GM23338 (cell line): Measurements from ENCODE around the gene EYS. TPM values are rescaled to one million over a fixed set of nuclear protein-coding genes. Genes with fewer than 3 reads are reported as not detected.

Experiments
- ATAC-seq: fragments of 200-7000 bp; cut with Tn5 transposase; 3 replicates; pipeline ENCODE4 v1.9.1; 2020
- DNase-seq: peaks from one replicate; pipeline ENCODE4 v3.0.0-alpha.2; 2015; ENCODE audit warnings: low spot score
- H2AFZ ChIP-seq: fragments of 200-600 bp; sonication (generic); 2 replicates; pipeline ENCODE4 v1.8.0; 2016; ENCODE audit warnings: antibody characterized with exemption, mild to moderate bottlenecking, moderate library complexity
- H3F3A ChIP-seq: fragments of 200-600 bp; sonication (generic); replicated peaks from 2 replicates; pipeline ENCODE4 v1.8.0; 2017; ENCODE audit warnings: antibody characterized with exemption, mixed run types, low read depth
- H3K27ac ChIP-seq: fragments of 200-600 bp; sonication (generic); 2 replicates; pipeline ENCODE4 v1.6.1; 2016; ENCODE audit warnings: low read depth
- H3K27me3 ChIP-seq: fragments of 200-600 bp; sonication (generic); 2 replicates; pipeline ENCODE4 v1.8.0; 2016; ENCODE audit warnings: mild to moderate bottlenecking, mixed run types, moderate library complexity; ENCODE audit not compliant: insufficient read depth
- H3K36me3 ChIP-seq: fragments of 200-600 bp; sonication (generic); 2 replicates; pipeline ENCODE4 v1.8.0; 2016; ENCODE audit warnings: mild to moderate bottlenecking; ENCODE audit not compliant: insufficient read depth
- H3K4me1 ChIP-seq: fragments of 200-600 bp; sonication (generic); 2 replicates; pipeline ENCODE4 v1.8.0; 2016; ENCODE audit warnings: mild to moderate bottlenecking, moderate library complexity; ENCODE audit not compliant: insufficient read depth
- H3K4me2 ChIP-seq: fragments of 200-600 bp; sonication (generic); 2 replicates; pipeline ENCODE4 v1.7.1; 2017; ENCODE audit warnings: mixed run types
- H3K4me3 ChIP-seq: fragments of 200-600 bp; sonication (generic); 2 replicates; pipeline ENCODE4 v1.6.1; 2016; ENCODE audit warnings: mixed run types
- H3K79me2 ChIP-seq: fragments of 200-600 bp; sonication (generic); replicated peaks from 2 replicates; pipeline ENCODE4 v1.8.0; 2017; ENCODE audit warnings: mild to moderate bottlenecking; ENCODE audit not compliant: insufficient read depth
- H3K9me2 ChIP-seq: fragments of 200-600 bp; sonication (generic); 2 replicates; pipeline ENCODE4 v1.8.0; 2017; ENCODE audit not compliant: insufficient read depth
- H4K20me1 ChIP-seq: fragments of 200-600 bp; sonication (generic); replicated peaks from 2 replicates; pipeline ENCODE4 v1.8.0; 2017; ENCODE audit warnings: mild to moderate bottlenecking; ENCODE audit not compliant: insufficient read depth
- H3K27ac Mint-ChIP-seq: 2 replicates; pipeline ENCODE4 v1.8.0; 2020; ENCODE audit warnings: inconsistent platforms, mild to moderate bottlenecking, moderate library complexity, mixed read lengths
- H3K27me3 Mint-ChIP-seq: 3 replicates; pipeline ENCODE4 v1.8.0; 2022; ENCODE audit warnings: low read depth, mild to moderate bottlenecking, moderate library complexity, mixed read lengths, inconsistent platforms; ENCODE audit not compliant: insufficient read depth, poor library complexity
- H3K36me3 Mint-ChIP-seq: 3 replicates; pipeline ENCODE4 v1.8.0; 2021; ENCODE audit warnings: low read depth, mild to moderate bottlenecking, inconsistent platforms, moderate library complexity, mixed read lengths
- H3K4me1 Mint-ChIP-seq: 3 replicates; pipeline ENCODE4 v1.8.0; 2020; ENCODE audit warnings: mild to moderate bottlenecking, inconsistent platforms, mixed read lengths
- H3K4me3 Mint-ChIP-seq: 3 replicates; pipeline ENCODE4 v1.8.0; 2021; ENCODE audit warnings: moderate library complexity, mild to moderate bottlenecking, inconsistent platforms, mixed read lengths
- H3K9me3 Mint-ChIP-seq: 3 replicates; pipeline ENCODE4 v1.8.0; 2020; ENCODE audit warnings: moderate library complexity, mild to moderate bottlenecking, inconsistent platforms, mixed read lengths
- CREB1 ChIP-seq: fragments of 250-450 bp; sonication (Bioruptor Pico); IDR thresholded peaks from 2 replicates; pipeline ENCODE4 v1.5.0; 2020; ENCODE audit warnings: low read depth, mild to moderate bottlenecking, moderate library complexity
- EZH2 ChIP-seq: fragments of 200-600 bp; sonication (generic); IDR thresholded peaks from one replicate; pipeline ENCODE4 v1.8.0; 2017; ENCODE audit warnings: antibody characterized with exemption, mild to moderate bottlenecking, low read depth; ENCODE audit not compliant: unreplicated experiment
- EZH2phosphoT487 ChIP-seq: fragments of 200-600 bp; sonication (generic); IDR thresholded peaks from one replicate; pipeline ENCODE4 v1.8.1; 2018; ENCODE audit warnings: antibody characterized with exemption; ENCODE audit not compliant: unreplicated experiment
- JUNB ChIP-seq: IDR thresholded peaks from one replicate; pipeline ENCODE4 v1.6.1; 2016; ENCODE audit warnings: antibody characterized with exemption; ENCODE audit not compliant: unreplicated experiment
- NANOG ChIP-seq: IDR thresholded peaks from 2 replicates; pipeline ENCODE4 v1.6.1; 2016; ENCODE audit warnings: antibody characterized with exemption, borderline replicate concordance
- STAT1 ChIP-seq: IDR thresholded peaks from one replicate; pipeline ENCODE4 v1.6.1; 2016; ENCODE audit warnings: antibody characterized with exemption; ENCODE audit not compliant: unreplicated experiment
- ZNF114 ChIP-seq: fragments of 250-450 bp; sonication (Bioruptor Pico); IDR thresholded peaks from 2 replicates; pipeline ENCODE4 v1.5.0; 2020; ENCODE audit warnings: mild to moderate bottlenecking, moderate library complexity
- ZNF331 ChIP-seq: fragments of 250-450 bp; sonication (Bioruptor Pico); IDR thresholded peaks from 2 replicates; pipeline ENCODE4 v1.5.0; 2020; ENCODE audit warnings: low read depth, mild to moderate bottlenecking, moderate library complexity
- polyA plus RNA-seq: library from polyadenylated mRNA; unstranded; fragments of >200 nt; fragmentation: Nextera tagmentation; extraction: Ambion mirVana; gene quantifications from 2 replicates; pipeline ENCODE4 v1.2.1, GENCODE V29; 2016
- total RNA-seq: library from RNA; depleted of rRNA; stranded (reverse); fragments of >200 nt; shearing (Covaris generic); gene quantifications from 2 replicates; pipeline ENCODE4 v1.2.3, GENCODE V29; 2014
- TF ChIP-seq, protein P1 (sequence below): IDR thresholded peaks from one replicate; pipeline ENCODE4 v1.6.1; 2018; ENCODE audit warnings: antibody characterized with exemption; ENCODE audit not compliant: unreplicated experiment
- TF ChIP-seq, protein P2 (sequence below): fragments of 250-450 bp; sonication (Bioruptor Pico); IDR thresholded peaks from 2 replicates; pipeline ENCODE4 v1.5.0; 2020; ENCODE audit warnings: mild to moderate bottlenecking, moderate library complexity
- TF ChIP-seq, protein P3 (sequence below): IDR thresholded peaks from 2 replicates; pipeline ENCODE4 v1.6.1; 2016; ENCODE audit warnings: antibody characterized with exemption
- TF ChIP-seq, protein P4 (sequence below), 2 experiments: fragments of 200-600 bp in 1 of 2; sonication (generic) in 1 of 2; conservative IDR thresholded peaks; 2 replicates each; pipeline versions ENCODE4 v1.5.1 to v1.6.1; 2016 to 2017; ENCODE audit warnings: antibody characterized with exemption in 2 of 2, low read depth in 2 of 2, mild to moderate bottlenecking in 2 of 2, moderate library complexity in 1 of 2

The EYS gene
- total and polyA plus RNA-seq, 2 experiments from 2014 or later: 0.38 to 0.52 TPM

DNA sequence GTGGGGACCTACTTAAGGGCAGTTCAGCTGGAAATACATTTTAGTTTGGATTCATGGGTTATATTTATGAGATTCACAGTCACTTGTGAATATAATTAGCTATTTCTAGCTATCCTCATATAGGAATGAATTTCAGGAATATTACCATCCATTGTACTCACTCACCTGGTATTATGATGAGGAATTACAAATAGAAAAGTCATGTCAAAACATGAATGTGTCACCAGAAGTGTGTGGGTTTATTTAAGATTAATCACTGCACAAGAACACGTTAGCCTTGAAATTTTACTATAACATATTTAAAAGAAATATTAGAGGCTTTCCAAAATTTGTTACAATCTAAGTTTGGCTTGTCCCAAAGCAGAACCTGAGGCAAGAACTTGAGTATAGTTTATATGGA lies 1560.9 kb downstream of the EYS start:
- Histone ChIP-seq H3K27me3 (no peaks in the 10 kb centered on the region), H3K79me2 (no peaks in the 10 kb centered on the region), H4K20me1 (no peaks in the 10 kb centered on the region), H3K4me1 (no peaks in the 10 kb centered on the region), H3K9me2 (no peaks in the 10 kb centered on the region), H3K36me3 (no peaks in the 10 kb centered on the region), H3K4me3 (no peak overlapping the region), H3F3A (no peaks in the 10 kb centered on the region), H2AFZ (no peak overlapping the region), H3K4me2 (no peak overlapping the region), H3K27ac (no peak overlapping the region)
- no peak overlapping the region for H3K4me3 Mint-ChIP-seq
- ATAC-seq: no peak
- no peaks in the 10 kb centered on the region for H3K36me3 Mint-ChIP-seq
- TF ChIP-seq, protein P1, sequence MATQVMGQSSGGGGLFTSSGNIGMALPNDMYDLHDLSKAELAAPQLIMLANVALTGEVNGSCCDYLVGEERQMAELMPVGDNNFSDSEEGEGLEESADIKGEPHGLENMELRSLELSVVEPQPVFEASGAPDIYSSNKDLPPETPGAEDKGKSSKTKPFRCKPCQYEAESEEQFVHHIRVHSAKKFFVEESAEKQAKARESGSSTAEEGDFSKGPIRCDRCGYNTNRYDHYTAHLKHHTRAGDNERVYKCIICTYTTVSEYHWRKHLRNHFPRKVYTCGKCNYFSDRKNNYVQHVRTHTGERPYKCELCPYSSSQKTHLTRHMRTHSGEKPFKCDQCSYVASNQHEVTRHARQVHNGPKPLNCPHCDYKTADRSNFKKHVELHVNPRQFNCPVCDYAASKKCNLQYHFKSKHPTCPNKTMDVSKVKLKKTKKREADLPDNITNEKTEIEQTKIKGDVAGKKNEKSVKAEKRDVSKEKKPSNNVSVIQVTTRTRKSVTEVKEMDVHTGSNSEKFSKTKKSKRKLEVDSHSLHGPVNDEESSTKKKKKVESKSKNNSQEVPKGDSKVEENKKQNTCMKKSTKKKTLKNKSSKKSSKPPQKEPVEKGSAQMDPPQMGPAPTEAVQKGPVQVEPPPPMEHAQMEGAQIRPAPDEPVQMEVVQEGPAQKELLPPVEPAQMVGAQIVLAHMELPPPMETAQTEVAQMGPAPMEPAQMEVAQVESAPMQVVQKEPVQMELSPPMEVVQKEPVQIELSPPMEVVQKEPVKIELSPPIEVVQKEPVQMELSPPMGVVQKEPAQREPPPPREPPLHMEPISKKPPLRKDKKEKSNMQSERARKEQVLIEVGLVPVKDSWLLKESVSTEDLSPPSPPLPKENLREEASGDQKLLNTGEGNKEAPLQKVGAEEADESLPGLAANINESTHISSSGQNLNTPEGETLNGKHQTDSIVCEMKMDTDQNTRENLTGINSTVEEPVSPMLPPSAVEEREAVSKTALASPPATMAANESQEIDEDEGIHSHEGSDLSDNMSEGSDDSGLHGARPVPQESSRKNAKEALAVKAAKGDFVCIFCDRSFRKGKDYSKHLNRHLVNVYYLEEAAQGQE: no peak
- TF ChIP-seq JUNB: no peak
- no peak for TF ChIP-seq EZH2phosphoT487
- no peak for TF ChIP-seq NANOG
- no peak for TF ChIP-seq ZNF331 (CRISPR knock-in tag)
- no peak for TF ChIP-seq STAT1
- TF ChIP-seq, protein P2, sequence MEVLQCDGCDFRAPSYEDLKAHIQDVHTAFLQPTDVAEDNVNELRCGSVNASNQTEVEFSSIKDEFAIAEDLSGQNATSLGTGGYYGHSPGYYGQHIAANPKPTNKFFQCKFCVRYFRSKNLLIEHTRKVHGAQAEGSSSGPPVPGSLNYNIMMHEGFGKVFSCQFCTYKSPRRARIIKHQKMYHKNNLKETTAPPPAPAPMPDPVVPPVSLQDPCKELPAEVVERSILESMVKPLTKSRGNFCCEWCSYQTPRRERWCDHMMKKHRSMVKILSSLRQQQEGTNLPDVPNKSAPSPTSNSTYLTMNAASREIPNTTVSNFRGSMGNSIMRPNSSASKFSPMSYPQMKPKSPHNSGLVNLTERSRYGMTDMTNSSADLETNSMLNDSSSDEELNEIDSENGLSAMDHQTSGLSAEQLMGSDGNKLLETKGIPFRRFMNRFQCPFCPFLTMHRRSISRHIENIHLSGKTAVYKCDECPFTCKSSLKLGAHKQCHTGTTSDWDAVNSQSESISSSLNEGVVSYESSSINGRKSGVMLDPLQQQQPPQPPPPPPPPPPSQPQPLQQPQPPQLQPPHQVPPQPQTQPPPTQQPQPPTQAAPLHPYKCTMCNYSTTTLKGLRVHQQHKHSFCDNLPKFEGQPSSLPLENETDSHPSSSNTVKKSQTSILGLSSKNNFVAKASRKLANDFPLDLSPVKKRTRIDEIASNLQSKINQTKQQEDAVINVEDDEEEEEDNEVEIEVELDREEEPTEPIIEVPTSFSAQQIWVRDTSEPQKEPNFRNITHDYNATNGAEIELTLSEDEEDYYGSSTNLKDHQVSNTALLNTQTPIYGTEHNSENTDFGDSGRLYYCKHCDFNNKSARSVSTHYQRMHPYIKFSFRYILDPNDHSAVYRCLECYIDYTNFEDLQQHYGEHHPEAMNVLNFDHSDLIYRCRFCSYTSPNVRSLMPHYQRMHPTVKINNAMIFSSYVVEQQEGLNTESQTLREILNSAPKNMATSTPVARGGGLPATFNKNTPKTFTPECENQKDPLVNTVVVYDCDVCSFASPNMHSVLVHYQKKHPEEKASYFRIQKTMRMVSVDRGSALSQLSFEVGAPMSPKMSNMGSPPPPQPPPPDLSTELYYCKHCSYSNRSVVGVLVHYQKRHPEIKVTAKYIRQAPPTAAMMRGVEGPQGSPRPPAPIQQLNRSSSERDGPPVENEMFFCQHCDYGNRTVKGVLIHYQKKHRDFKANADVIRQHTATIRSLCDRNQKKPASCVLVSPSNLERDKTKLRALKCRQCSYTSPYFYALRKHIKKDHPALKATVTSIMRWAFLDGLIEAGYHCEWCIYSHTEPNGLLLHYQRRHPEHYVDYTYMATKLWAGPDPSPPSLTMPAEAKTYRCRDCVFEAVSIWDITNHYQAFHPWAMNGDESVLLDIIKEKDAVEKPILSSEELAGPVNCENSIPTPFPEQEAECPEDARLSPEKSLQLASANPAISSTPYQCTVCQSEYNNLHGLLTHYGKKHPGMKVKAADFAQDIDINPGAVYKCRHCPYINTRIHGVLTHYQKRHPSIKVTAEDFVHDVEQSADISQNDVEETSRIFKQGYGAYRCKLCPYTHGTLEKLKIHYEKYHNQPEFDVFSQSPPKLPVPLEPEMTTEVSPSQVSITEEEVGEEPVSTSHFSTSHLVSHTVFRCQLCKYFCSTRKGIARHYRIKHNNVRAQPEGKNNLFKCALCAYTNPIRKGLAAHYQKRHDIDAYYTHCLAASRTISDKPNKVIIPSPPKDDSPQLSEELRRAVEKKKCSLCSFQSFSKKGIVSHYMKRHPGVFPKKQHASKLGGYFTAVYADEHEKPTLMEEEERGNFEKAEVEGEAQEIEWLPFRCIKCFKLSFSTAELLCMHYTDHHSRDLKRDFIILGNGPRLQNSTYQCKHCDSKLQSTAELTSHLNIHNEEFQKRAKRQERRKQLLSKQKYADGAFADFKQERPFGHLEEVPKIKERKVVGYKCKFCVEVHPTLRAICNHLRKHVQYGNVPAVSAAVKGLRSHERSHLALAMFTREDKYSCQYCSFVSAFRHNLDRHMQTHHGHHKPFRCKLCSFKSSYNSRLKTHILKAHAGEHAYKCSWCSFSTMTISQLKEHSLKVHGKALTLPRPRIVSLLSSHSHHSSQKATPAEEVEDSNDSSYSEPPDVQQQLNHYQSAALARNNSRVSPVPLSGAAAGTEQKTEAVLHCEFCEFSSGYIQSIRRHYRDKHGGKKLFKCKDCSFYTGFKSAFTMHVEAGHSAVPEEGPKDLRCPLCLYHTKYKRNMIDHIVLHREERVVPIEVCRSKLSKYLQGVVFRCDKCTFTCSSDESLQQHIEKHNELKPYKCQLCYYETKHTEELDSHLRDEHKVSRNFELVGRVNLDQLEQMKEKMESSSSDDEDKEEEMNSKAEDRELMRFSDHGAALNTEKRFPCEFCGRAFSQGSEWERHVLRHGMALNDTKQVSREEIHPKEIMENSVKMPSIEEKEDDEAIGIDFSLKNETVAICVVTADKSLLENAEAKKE: no peak
- no peak for TF ChIP-seq ZNF114 (CRISPR knock-in tag)
- TF ChIP-seq, protein P3, sequence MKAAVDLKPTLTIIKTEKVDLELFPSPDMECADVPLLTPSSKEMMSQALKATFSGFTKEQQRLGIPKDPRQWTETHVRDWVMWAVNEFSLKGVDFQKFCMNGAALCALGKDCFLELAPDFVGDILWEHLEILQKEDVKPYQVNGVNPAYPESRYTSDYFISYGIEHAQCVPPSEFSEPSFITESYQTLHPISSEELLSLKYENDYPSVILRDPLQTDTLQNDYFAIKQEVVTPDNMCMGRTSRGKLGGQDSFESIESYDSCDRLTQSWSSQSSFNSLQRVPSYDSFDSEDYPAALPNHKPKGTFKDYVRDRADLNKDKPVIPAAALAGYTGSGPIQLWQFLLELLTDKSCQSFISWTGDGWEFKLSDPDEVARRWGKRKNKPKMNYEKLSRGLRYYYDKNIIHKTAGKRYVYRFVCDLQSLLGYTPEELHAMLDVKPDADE: no peak
- no peak for TF ChIP-seq CREB1 (CRISPR knock-in tag)
- TF ChIP-seq, protein P4, sequence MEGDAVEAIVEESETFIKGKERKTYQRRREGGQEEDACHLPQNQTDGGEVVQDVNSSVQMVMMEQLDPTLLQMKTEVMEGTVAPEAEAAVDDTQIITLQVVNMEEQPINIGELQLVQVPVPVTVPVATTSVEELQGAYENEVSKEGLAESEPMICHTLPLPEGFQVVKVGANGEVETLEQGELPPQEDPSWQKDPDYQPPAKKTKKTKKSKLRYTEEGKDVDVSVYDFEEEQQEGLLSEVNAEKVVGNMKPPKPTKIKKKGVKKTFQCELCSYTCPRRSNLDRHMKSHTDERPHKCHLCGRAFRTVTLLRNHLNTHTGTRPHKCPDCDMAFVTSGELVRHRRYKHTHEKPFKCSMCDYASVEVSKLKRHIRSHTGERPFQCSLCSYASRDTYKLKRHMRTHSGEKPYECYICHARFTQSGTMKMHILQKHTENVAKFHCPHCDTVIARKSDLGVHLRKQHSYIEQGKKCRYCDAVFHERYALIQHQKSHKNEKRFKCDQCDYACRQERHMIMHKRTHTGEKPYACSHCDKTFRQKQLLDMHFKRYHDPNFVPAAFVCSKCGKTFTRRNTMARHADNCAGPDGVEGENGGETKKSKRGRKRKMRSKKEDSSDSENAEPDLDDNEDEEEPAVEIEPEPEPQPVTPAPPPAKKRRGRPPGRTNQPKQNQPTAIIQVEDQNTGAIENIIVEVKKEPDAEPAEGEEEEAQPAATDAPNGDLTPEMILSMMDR (conservative IDR thresholded peaks at IDR 0.05; ENCODE audit: low read depth in 2 of 2): no peak
- no peak for TF ChIP-seq EZH2
- H3K27ac Mint-ChIP-seq: no peak overlapping the region
- no peaks in the 10 kb centered on the region for H3K9me3 Mint-ChIP-seq
- no peak for DNase-seq
- no peaks in the 10 kb centered on the region for H3K4me1 Mint-ChIP-seq
- H3K27me3 Mint-ChIP-seq: no peaks in the 10 kb centered on the region
